A673 (cell line): ENCODE measurements around the gene ACOXL. TPM values are rescaled to one million over a fixed set of nuclear protein-coding genes. Genes with fewer than 3 reads are reported as not detected.

Source experiments
- BruUV-seq: library from RNA; stranded (reverse); fragments of 400-500 nt; replicated peaks from 2 replicates; lab custom pipeline; 2021; lab: Mats Ljungman, UMichigan
- CTCF ChIA-PET: fragments of 300-600 bp; sonication (Branson Sonifier 250); formaldehyde crosslinking; loops from one replicate; lab custom pipeline; 2022; ENCODE audit warnings: antibody characterized with exemption; lab: Charles Lee
- POLR2A ChIA-PET: fragments of 300-600 bp; sonication (Branson Sonifier 250); formaldehyde crosslinking; loops from one replicate; lab custom pipeline; 2022; ENCODE audit warnings: antibody characterized with exemption; ENCODE audit not compliant: low non-redundant PET; lab: Charles Lee
- DNase-seq: peaks from one replicate; pipeline ENCODE4 v3.0.0-alpha.2; 2015; ENCODE audit warnings: low spot score
- H3K27ac ChIP-seq: fragments of 200-600 bp; sonication (generic); 2 replicates; pipeline ENCODE4 v1.5.1; 2016; ENCODE audit warnings: mixed run types, low read depth, mild to moderate bottlenecking, mixed read lengths, antibody characterized with exemption, low read length; ENCODE audit not compliant: poor library complexity, severe bottlenecking
- H3K27me3 ChIP-seq: fragments of 200-600 bp; sonication (generic); replicated peaks from 2 replicates; pipeline ENCODE4 v1.6.1; 2017; ENCODE audit warnings: mixed run types, low read depth, mild to moderate bottlenecking, mixed read lengths, antibody characterized with exemption, low read length; ENCODE audit not compliant: insufficient read depth, poor library complexity
- H3K36me3 ChIP-seq: fragments of 200-600 bp; sonication (generic); 2 replicates; pipeline ENCODE4 v1.6.1; 2016; ENCODE audit warnings: mixed run types, mild to moderate bottlenecking, mixed read lengths, antibody characterized with exemption, low read length; ENCODE audit not compliant: insufficient read depth, poor library complexity, severe bottlenecking
- H3K4me1 ChIP-seq: fragments of 200-600 bp; sonication (generic); 2 replicates; pipeline ENCODE4 v1.6.1; 2017; ENCODE audit warnings: mixed run types, mild to moderate bottlenecking, mixed read lengths, antibody characterized with exemption, low read length; ENCODE audit not compliant: insufficient read depth, poor library complexity, severe bottlenecking
- H3K4me3 ChIP-seq: fragments of 200-600 bp; sonication (generic); 2 replicates; pipeline ENCODE4 v1.5.1; 2016; ENCODE audit warnings: low read depth, mixed run types, mild to moderate bottlenecking, mixed read lengths, low read length; ENCODE audit not compliant: poor library complexity, severe bottlenecking
- H3K9me3 ChIP-seq: fragments of 200-600 bp; sonication (generic); 2 replicates; pipeline ENCODE4 v1.6.1; 2016; ENCODE audit warnings: mixed run types, low read depth, mild to moderate bottlenecking, mixed read lengths, antibody characterized with exemption, low read length; ENCODE audit not compliant: poor library complexity, severe bottlenecking
- CTCF ChIP-seq: fragments of 300-800, 200-600 bp; sonication (generic); conservative IDR thresholded peaks from 2 replicates; pipeline ENCODE4 v1.5.1; 2017; ENCODE audit warnings: low read depth, mild to moderate bottlenecking, antibody characterized with exemption, low read length, moderate library complexity, mixed read lengths
- EZH2 ChIP-seq: fragments of 200-600 bp; sonication (generic); IDR thresholded peaks from 2 replicates; pipeline ENCODE4 v1.6.1; 2017; ENCODE audit warnings: borderline replicate concordance, low read depth, mild to moderate bottlenecking, mixed read lengths, antibody characterized with exemption, low read length; ENCODE audit not compliant: poor library complexity, severe bottlenecking
- intact Hi-C: fragments of 100-400 bp; cut with micrococcal nuclease; formaldehyde crosslinking; loops from one replicate; pipeline ENCODE4 v1.10.0; 2022; ENCODE audit not compliant: unreplicated experiment
- total RNA-seq: library from RNA; stranded (reverse); gene quantifications from 2 replicates; pipeline ENCODE4 v1.2.3, GENCODE V29; 2021

Gene ACOXL
- total RNA-seq, 1 experiment from 2014 or later = not detected

GRCh38 chr2:111017034-111017622 lies 284.8 kb downstream of the ACOXL start:
- no TSS peak for BruUV-seq
- Histone ChIP-seq H3K4me1 (no peaks in the 10 kb centered on the region), H3K4me3 (no peak overlapping the region), H3K27me3 (peaks cover 16% of the 10 kb centered on the region), H3K9me3 (peaks cover 3% of the 10 kb centered on the region), H3K27ac (no peak overlapping the region), H3K36me3 (no peaks in the 10 kb centered on the region)
- POLR2A ChIA-PET = no interaction called here
- TF ChIP-seq CTCF (no peak), EZH2 (no peak)
- CTCF ChIA-PET = no interaction called here
- intact Hi-C loops = no loop called here
- no peak for DNase-seq

GRCh38 chr2:111017909-111018308 lies 285.5 kb downstream of the ACOXL start:
- POLR2A ChIA-PET = no interaction called here

GRCh38 chr2:111019381-111019780 lies 287.0 kb downstream of the ACOXL start:
- CTCF ChIA-PET = no interaction called here
- POLR2A ChIA-PET = no interaction called here
- no peak overlapping the region for H3K27ac ChIP-seq
- peaks cover 9% of the 10 kb centered on the region for H3K27me3 ChIP-seq
- intact Hi-C loops = no loop called here
- H3K9me3 ChIP-seq = no peaks in the 10 kb centered on the region
- no TSS peak for BruUV-seq
- H3K36me3 ChIP-seq = no peaks in the 10 kb centered on the region
- H3K4me3 ChIP-seq = no peak overlapping the region
- no peak for TF ChIP-seq EZH2
- TF ChIP-seq CTCF = no peak
- DNase-seq = no peak
- no peaks in the 10 kb centered on the region for H3K4me1 ChIP-seq

More at GRCh38 chr2:111017909-111018308, 285.5 kb downstream of the ACOXL start:
- TF ChIP-seq EZH2 = no peak
- no peak for TF ChIP-seq CTCF
- no peaks in the 10 kb centered on the region for H3K36me3 ChIP-seq
- no peaks in the 10 kb centered on the region for H3K4me1 ChIP-seq
- no peak for DNase-seq
- H3K4me3 ChIP-seq = no peak overlapping the region
- no TSS peak for BruUV-seq
- peaks cover 9% of the 10 kb centered on the region for H3K27me3 ChIP-seq
- no peak overlapping the region for H3K27ac ChIP-seq
- peaks cover 3% of the 10 kb centered on the region for H3K9me3 ChIP-seq
- CTCF ChIA-PET = no interaction called here
- intact Hi-C loops = no loop called here
